K562 (cell line): Measurements from ENCODE around the gene CDKN2C. TPM values are rescaled to one million over a fixed set of nuclear protein-coding genes. Genes with fewer than 3 reads are reported as not detected.
A peak's percentile ranks its signal among the peaks of the same experiment; 100 is the strongest.

Experiments used
- BCL6 ChIP-seq: fragments of 250-450 bp; sonication (Bioruptor Pico); IDR thresholded peaks from 2 replicates; pipeline ENCODE4 v1.4.0; 2020
- CBX2 ChIP-seq: fragments of 200-600 bp; sonication (generic); IDR thresholded peaks from one replicate; pipeline ENCODE4 v1.6.1; 2012; ENCODE audit warnings: mild to moderate bottlenecking, low read length, inconsistent platforms; ENCODE audit not compliant: insufficient read depth, poor library complexity, severe bottlenecking
- GABPA ChIP-seq: fragments of 200-800 bp; sonication (Bioruptor generic); conservative IDR thresholded peaks from 2 replicates; pipeline ENCODE4 v1.6.1; 2016; ENCODE audit warnings: low read depth, missing genetic modification characterization, missing compliant biosample characterization
- HDAC6 ChIP-seq: IDR thresholded peaks from 2 replicates; pipeline ENCODE4 v1.6.1; 2012; ENCODE audit warnings: low read depth, mild to moderate bottlenecking, control low read depth, inconsistent platforms, low read length, moderate library complexity
- ILK ChIP-seq: fragments of 450-650 bp; IDR thresholded peaks from 2 replicates; pipeline ENCODE4 v1.6.1; 2016; ENCODE audit warnings: missing genetic modification characterization, low read depth, mild to moderate bottlenecking, missing compliant biosample characterization, moderate library complexity, borderline replicate concordance
- MBD1 ChIP-seq: fragments of 250-450 bp; sonication (Bioruptor Pico); IDR thresholded peaks from 2 replicates; pipeline ENCODE4 v1.8.0; 2022; ENCODE audit warnings: inconsistent platforms
- MCM5 ChIP-seq: fragments of 450-650 bp; IDR thresholded peaks from 2 replicates; pipeline ENCODE4 v1.6.1; 2016; ENCODE audit warnings: low read depth
- NCOA6 ChIP-seq: fragments of 450-650 bp; IDR thresholded peaks from 2 replicates; pipeline ENCODE4 v1.6.1; 2017; ENCODE audit warnings: mild to moderate bottlenecking
- NFRKB ChIP-seq: fragments of 450-650 bp; IDR thresholded peaks from 2 replicates; pipeline ENCODE4 v1.6.1; 2016; ENCODE audit warnings: low read depth
- NONO ChIP-seq, 2 experiments: fragments of 200-400 bp in 1 of 2; fragments of 450-650 bp in 1 of 2; formaldehyde crosslinking in 1 of 2; IDR thresholded peaks; 2 replicates each; pipeline ENCODE4 v1.6.1; 2017; ENCODE audit warnings: low read depth in 2 of 2, mild to moderate bottlenecking in 2 of 2, moderate library complexity in 2 of 2, low read length in 1 of 2
- RBFOX2 ChIP-seq: fragments of 200-400 bp; formaldehyde crosslinking; IDR thresholded peaks from 2 replicates; pipeline ENCODE4 v1.6.1; 2017; ENCODE audit warnings: low read depth, mild to moderate bottlenecking, low read length, moderate library complexity
- SMAD3 ChIP-seq: fragments of 450-650 bp; formaldehyde crosslinking; conservative IDR thresholded peaks from 2 replicates; pipeline ENCODE4 v1.4.0; 2020; ENCODE audit warnings: mild to moderate bottlenecking
- SMC3 ChIP-seq: conservative IDR thresholded peaks from 2 replicates; pipeline ENCODE4 v1.6.1; 2011; ENCODE audit warnings: low read depth, low read length, improper control_type of control experiment; ENCODE audit not compliant: insufficient read depth
- ZNF165 ChIP-seq: fragments of 250-450 bp; sonication (Bioruptor Pico); IDR thresholded peaks from 2 replicates; pipeline ENCODE4 v1.4.0; 2020; ENCODE audit warnings: borderline replicate concordance
- ZNF584 ChIP-seq: fragments of 200-800 bp; sonication (Bioruptor generic); IDR thresholded peaks from 2 replicates; pipeline ENCODE4 v1.6.1; 2016; ENCODE audit warnings: low read depth, mild to moderate bottlenecking, missing genetic modification characterization, missing compliant biosample characterization
- ZNF589 ChIP-seq: fragments of 200-800 bp; sonication (Bioruptor generic); IDR thresholded peaks from 2 replicates; pipeline ENCODE4 v1.6.1; 2016; ENCODE audit warnings: low read depth, missing genetic modification characterization, missing compliant biosample characterization
- ZNF764 ChIP-seq: fragments of 250-450 bp; sonication (Bioruptor Pico); IDR thresholded peaks from 2 replicates; pipeline ENCODE4 v1.4.0; 2020; ENCODE audit warnings: low read depth, mild to moderate bottlenecking, moderate library complexity
- polyA plus RNA-seq, 8 experiments: library from polyadenylated mRNA; depleted of rRNA in 4 of 8; stranded (reverse) in 5 of 8; unstranded in 3 of 8; fragments of >200 nt; fragmentation: Nextera tagmentation in 2 of 8; fragmentation: Illumina TruSeq in 1 of 8; extraction: Ambion mirVana in 2 of 8; extraction: Trizol in 1 of 8; gene quantifications; 2 replicates each; pipeline versions ENCODE4 v1.2.1 to v1.2.3, GENCODE V29; 2011 to 2014; ENCODE audit warnings: inconsistent platforms in 1 of 8, missing spikeins in 1 of 8
- total RNA-seq, 7 experiments: library from RNA; depleted of rRNA in 6 of 7; stranded (reverse); fragments of >200 nt in 6 of 7; fragmentation: Illumina TruSeq in 2 of 7; extraction: Trizol in 2 of 7; gene quantifications; 2 replicates each; pipeline versions ENCODE4 v1.2.1 to v1.2.3, GENCODE V29; 2011 to 2021; ENCODE audit warnings: low replicate concordance in 1 of 7
- TF ChIP-seq, protein P1 (sequence below): sonication (generic); IDR thresholded peaks from 2 replicates; pipeline ENCODE4 v1.6.1; 2016
- TF ChIP-seq, protein P2 (sequence below): fragments of 150-350 bp; IDR thresholded peaks from 2 replicates; pipeline ENCODE4 v1.6.1; 2014; ENCODE audit warnings: low read depth, mild to moderate bottlenecking, low read length, borderline replicate concordance
- TF ChIP-seq, protein P3 (sequence below): fragments of 250-450 bp; sonication (Bioruptor Pico); IDR thresholded peaks from 2 replicates; pipeline ENCODE4 v1.4.0; 2020; ENCODE audit warnings: mild to moderate bottlenecking

The CDKN2C gene
- total and polyA plus RNA-seq, 9 of the 15 experiments (the other 6 are each of a cell fraction or from before 2014, with no cell fraction given), result 11.9 to 74.3 (median 45.9) TPM

- TF ChIP-seq, protein P1, sequence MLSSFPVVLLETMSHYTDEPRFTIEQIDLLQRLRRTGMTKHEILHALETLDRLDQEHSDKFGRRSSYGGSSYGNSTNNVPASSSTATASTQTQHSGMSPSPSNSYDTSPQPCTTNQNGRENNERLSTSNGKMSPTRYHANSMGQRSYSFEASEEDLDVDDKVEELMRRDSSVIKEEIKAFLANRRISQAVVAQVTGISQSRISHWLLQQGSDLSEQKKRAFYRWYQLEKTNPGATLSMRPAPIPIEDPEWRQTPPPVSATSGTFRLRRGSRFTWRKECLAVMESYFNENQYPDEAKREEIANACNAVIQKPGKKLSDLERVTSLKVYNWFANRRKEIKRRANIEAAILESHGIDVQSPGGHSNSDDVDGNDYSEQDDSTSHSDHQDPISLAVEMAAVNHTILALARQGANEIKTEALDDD, result no peak
- TF ChIP-seq RBFOX2, result peak; percentile 76
- TF ChIP-seq, protein P2, sequence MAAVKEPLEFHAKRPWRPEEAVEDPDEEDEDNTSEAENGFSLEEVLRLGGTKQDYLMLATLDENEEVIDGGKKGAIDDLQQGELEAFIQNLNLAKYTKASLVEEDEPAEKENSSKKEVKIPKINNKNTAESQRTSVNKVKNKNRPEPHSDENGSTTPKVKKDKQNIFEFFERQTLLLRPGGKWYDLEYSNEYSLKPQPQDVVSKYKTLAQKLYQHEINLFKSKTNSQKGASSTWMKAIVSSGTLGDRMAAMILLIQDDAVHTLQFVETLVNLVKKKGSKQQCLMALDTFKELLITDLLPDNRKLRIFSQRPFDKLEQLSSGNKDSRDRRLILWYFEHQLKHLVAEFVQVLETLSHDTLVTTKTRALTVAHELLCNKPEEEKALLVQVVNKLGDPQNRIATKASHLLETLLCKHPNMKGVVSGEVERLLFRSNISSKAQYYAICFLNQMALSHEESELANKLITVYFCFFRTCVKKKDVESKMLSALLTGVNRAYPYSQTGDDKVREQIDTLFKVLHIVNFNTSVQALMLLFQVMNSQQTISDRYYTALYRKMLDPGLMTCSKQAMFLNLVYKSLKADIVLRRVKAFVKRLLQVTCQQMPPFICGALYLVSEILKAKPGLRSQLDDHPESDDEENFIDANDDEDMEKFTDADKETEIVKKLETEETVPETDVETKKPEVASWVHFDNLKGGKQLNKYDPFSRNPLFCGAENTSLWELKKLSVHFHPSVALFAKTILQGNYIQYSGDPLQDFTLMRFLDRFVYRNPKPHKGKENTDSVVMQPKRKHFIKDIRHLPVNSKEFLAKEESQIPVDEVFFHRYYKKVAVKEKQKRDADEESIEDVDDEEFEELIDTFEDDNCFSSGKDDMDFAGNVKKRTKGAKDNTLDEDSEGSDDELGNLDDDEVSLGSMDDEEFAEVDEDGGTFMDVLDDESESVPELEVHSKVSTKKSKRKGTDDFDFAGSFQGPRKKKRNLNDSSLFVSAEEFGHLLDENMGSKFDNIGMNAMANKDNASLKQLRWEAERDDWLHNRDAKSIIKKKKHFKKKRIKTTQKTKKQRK, result no peak
- no peak for TF ChIP-seq HDAC6
- peak; percentile 25; the same call in 1 of the 2 replicates for TF ChIP-seq GABPA (tag)
- no peak for TF ChIP-seq ILK (tag)
- peak; percentile 75 for TF ChIP-seq NFRKB
- no peak for TF ChIP-seq SMAD3 (CRISPR knock-in tag)
- no peak for TF ChIP-seq MCM5
- no peak; the same call in 1 of the 2 replicates for TF ChIP-seq SMC3
- TF ChIP-seq BCL6 (CRISPR knock-in tag), result no peak
- no peak for TF ChIP-seq MBD1 (CRISPR knock-in tag)
- TF ChIP-seq ZNF589, result no peak; the same call in 1 of the 2 replicates
- TF ChIP-seq, protein P3, sequence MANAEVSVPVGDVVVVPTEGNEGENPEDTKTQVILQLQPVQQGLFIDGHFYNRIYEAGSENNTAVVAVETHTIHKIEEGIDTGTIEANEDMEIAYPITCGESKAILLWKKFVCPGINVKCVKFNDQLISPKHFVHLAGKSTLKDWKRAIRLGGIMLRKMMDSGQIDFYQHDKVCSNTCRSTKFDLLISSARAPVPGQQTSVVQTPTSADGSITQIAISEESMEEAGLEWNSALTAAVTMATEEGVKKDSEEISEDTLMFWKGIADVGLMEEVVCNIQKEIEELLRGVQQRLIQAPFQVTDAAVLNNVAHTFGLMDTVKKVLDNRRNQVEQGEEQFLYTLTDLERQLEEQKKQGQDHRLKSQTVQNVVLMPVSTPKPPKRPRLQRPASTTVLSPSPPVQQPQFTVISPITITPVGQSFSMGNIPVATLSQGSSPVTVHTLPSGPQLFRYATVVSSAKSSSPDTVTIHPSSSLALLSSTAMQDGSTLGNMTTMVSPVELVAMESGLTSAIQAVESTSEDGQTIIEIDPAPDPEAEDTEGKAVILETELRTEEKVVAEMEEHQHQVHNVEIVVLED (CRISPR knock-in tag), result no peak
- no peak for TF ChIP-seq NCOA6
- TF ChIP-seq CBX2, result no peak
- 0 out of 2 replicates have a peak, but pooled peaks have one; percentile 27 for TF ChIP-seq ZNF764 (CRISPR knock-in tag)
- no peak for TF ChIP-seq ZNF165 (CRISPR knock-in tag)
- TF ChIP-seq ZNF584 (CRISPR knock-in tag), result no peak
- no peak for TF ChIP-seq NONO (IDR thresholded peaks at IDR 0.05; ENCODE audit: low read depth in 2 of 2, low read length in 1 of 2)
Measured at GRCh38 chr1:50968821-50969610, 1.0 kb upstream of the CDKN2C start (continued).
